ENCODE results near the gene HNRNPUL1.
"Not testable (repeated sequence)": the region's sequence is repeated elsewhere in the genome, so short reads cannot be mapped to it uniquely, and the experiment has no call there.

Gene HNRNPUL1

DNA sequence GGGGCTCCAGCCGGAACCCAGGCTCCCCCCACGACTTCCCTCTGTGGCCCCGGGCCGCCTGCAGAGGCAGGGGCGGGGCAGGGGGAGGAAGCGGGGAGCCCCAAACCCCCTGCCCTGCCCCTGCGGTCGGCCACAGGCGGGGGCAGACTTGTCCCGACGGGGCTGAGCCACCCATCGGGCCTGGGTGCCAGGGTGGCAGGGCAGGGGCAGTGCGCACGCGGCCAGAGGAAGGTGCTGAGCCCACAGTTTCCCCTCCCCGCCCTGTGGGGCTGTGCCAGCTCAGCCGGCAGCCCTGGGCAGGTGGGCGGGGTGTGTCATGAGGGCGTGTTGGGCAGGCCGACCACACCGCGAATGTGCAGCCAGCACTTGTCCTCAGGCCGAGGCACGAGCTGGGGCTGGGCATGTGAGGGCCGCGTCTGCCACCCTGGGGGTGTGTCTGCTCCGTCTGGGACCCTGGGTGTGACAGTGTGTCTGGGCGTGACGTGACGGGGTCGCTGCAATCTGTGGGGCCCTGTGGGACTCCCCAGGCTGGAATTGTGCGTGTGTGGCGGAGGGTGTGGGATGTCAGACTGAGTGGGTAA lies 63.5 kb downstream of the HNRNPUL1 start:
- DNase-seq, result no peak

DNA sequence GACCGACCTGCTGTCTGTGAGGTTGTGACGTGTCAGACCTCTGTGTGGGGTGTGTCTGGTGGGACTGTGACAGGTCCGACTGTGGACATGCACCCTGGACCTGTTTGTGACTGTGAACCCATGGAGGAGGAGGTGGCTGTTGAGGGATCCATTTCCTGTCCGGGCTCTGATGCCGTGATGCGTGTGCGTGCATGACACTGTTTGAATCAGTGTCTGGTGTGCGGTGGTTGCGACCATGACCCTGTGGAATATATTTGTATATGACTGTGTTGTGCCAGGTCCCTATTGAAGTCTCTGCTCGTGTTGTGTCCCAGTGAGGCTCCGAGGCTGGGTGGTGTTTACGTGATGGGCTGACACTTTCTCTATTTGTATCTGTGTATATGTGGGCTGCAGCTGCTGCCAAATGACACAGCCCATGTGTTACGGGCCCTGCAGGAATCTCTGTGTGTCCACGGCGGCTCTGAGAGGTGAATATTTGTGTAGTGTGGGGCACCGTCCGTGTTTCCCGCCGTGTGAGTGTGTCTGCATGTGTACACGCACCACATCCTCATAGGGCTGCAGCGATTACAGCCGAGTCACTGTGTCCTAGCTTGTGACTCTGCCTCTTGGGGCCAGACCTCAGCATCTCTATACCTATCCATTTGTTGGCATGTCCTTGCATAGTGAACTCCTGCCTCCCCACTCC lies 64.1 kb downstream of the HNRNPUL1 start:
- no peak for DNase-seq

DNA sequence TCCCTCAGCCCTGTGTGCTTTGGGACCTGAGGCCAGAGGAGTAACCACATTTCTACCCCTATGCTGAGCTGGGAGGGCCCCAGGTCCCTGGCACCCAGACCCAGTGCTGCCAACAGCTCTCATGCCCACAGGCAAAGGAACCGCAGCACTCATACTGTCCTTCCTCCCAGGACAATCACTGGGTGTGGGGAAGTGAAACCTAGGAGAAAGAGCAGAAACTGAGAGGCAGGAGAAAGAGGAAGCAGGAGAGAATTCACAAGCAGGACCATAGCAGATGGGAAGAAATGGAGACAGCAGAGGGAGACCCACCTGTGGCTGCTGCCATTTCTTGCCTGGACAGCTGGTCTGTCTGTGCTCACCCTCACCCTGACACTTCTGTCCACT lies 64.7 kb downstream of the HNRNPUL1 start:
- DNase-seq, result no peak

DNA sequence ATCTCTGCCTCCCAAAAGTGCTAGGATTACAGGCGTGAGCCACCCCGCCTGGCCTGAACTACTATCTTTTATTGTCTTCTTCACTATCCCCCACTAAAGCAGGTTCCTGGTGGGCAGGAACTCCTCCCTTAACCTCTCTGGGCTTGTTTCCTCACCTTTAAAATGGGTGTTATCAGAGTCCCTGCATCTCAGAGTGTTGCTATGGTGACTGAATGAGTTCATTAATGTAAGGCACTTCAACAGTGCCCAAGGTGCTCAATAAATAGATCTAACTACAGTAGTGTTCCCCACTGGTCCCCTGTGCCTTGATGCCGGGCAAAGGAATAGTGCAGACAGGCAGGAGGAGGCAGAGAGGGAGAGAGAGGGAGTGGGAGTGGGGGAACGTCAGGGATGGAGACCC lies 66.3 kb downstream of the HNRNPUL1 start:
- DNase-seq, result no peak

DNA sequence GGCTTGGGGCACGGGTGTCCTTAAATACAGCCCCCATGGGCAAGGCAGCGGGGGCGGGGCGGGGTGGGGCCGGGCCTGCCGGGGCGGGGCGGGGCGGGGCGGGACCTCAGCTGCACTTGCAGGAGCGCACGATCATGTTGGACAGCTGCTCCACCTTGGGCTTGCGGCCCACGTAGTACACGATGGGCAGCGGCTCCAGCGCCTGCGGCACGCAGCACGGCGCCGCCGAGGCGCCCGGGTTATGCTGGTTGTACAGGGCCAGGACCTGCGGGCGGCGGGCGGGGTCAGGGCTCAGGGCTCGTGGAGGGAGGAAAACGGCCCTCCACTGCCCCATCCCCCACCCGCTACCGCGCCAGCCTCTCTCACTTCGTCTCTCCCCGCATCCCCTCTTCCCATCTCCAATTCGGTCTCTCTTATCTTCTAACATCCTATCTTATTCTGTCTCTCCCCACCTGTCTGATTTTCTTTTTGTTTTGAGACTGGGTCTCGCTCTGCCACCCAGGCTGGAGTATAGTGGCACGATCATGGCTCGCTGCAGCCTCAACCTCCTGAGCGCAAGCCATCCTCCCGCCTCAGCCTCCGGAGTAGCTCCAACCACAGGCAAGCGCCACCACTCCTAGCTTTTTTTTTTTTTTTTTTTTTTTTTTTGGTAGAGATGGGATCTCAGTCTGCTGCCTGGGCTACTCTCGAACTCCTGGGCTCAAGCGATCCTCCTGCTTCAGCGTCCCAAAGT lies 66.9 kb downstream of the HNRNPUL1 start:
- DNase-seq, result no peak

DNA sequence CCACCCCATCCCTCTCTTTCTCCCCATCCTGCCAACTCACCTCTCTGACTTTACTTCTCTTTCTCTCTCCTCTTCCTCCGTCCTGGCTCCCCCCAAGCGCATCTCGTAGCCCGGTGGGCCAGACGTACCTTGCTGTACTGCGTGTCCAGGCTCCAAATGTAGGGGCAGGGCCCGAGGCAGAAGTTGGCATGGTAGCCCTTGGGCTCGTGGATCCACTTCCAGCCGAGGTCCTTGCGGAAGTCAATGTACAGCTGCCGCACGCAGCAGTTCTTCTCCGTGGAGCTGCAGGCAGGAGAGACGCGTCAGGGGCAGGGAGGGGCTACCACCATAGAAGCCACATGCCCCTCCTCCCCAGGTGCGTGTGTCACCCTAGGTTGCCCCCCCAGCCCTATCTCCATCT lies 67.8 kb downstream of the HNRNPUL1 start:
- DNase-seq, result no peak

DNA sequence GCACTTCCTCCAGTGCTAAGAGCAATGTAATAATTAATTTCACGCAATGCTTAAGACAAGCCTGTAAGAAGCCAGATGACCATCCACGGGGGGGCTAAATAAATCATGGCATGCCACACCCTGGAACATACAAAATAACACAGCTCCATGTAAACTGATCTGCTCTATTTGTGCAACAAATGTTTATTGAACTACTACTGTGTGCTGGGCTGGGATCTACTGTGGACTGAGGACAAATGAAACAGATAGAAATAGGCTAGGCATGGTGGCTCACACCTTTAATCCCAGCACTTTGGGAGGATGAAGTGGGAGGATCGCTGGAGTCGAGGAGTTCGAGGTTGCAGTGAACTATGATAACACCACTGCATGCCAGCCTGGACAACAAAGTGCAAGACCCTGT lies 68.3 kb downstream of the HNRNPUL1 start:
- no peak for DNase-seq

DNA sequence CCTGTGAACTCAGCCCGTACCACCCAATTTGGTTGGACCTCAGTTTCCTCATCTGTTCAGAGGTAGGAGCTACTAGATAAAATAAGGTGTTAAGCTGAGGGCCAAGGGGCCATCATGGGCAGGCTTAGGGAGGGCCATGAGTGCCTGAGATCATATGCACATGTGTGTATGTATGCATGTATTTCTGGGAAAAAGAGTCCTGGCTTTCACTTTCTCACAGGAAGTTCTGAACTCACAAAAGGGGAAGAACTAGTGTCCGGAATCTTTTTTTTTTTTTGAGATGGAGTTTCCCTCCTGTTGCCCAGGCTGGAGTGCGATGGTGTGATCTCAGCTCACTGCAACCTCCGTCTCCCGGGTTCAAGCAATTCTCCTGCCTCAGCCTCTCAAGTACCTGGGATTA lies 70.6 kb downstream of the HNRNPUL1 start:
- no peak for DNase-seq

DNA sequence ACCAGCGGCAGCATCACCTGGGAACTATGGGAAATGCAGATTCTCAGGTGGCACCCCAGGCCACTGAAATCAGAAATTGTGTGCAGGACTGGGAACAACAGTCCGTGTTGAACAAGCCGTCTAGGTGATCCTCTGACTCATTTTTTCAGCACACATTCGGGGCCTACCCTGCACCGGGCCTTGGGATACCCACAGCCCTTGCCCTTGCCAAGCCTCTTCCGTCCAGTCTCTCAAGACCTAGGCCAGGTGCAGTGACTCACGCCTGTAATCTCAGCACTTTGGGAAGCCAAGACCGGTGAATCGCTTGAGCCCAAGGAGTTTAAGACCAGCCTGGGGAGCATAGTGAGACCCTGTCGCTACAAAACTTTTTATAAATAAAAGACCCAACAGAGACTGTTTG lies 71.3 kb downstream of the HNRNPUL1 start:
- DNase-seq, result no peak

DNA sequence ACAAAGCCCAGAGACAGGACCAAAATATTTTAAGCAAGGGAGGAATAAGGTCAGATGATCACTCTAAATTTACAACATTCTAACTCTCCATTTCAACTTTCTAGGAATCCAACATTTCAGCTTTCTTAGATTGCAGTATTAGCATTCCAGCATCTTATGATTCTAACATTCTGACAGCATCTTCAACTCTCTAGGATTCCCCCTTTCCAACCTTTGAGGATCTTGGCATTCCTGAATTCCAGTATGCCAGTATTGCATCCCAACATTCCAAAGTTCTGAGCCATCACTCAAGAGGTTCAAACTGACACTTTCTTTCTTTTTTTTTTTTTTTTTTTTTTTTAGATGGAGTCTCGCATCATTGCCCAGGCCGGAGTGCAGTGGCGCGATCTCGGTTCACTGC lies 75.8 kb downstream of the HNRNPUL1 start:
- DNase-seq, result no peak

DNA sequence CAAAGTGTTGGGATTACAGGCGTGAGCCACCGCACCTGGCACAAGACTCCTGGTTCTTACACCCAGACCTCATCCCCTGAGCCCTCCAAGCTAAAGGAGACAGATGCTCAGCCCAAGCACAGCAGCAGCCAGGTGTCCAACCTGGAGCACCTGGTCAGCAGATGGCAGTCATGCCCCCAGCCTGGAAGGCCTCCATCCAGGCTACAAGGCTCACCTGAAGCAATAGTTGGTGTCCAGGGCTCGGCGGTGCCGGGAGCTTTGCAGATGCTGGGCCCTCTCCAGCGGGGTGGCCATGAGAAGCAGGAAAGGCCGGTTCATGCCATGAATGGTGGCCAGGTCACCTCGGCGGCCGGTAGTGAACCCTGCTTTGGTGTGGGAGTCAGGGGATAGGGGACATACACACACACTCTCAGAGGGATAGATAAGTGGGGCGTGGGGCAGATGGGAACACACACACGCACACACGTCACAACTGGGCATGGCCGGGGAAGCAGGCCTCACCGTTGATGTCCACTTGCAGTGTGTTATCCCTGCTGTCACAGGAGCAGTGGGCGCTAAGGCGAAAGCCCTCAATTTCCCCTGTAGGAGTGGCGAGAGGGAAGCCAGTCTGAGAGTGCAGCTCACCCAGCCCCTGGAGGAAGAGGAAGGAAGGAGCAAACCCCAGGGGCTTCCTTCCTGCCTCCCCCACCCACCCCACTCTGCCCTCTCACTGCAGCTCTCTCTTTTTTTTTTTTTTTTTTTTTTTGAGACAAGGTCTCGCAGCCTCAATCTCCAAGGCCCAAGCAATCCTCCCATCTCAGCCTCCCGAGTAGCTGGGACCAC lies 77.7 kb downstream of the HNRNPUL1 start:
- DNase-seq, result no peak

DNA sequence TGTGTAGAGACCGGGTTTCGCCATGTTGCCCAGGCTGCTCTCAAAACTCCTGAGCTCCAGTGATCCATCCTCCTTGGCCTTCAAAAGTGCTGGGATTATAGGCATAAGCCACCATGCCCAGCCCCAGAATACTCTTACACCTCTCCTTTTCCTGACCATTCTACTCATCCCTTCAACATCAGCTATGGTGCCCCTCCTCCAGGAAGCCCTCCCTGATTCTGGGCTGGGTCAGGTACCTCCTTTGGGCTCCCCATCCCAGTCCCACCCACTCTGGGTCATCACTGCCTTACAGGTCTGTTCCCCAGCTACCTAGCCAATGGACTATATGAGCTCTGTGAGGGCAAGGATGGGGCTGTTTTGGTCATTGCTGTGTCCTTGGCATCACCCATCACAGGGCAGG lies 80.0 kb downstream of the HNRNPUL1 start:
- no peak for DNase-seq

DNA sequence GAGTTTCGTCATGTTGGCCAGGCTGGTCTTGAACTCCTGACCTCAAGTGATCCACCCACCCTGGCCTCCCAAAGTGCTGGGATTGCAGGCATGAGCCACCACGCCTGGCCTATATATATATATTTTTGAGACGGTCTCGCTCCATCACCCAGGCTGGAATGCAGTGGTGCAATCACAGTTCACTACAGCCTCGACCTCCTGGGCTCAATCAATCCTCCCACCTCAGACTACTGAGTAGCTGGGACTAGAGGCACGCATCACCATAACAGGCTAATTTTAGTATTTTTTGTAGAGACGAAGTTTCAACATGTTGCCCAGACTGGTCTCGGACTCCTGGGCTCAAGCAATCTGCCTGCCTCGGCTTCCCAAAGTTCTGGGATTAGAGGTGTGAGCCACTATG lies 82.7 kb downstream of the HNRNPUL1 start:
- DNase-seq, result not testable (repeated sequence)

DNA sequence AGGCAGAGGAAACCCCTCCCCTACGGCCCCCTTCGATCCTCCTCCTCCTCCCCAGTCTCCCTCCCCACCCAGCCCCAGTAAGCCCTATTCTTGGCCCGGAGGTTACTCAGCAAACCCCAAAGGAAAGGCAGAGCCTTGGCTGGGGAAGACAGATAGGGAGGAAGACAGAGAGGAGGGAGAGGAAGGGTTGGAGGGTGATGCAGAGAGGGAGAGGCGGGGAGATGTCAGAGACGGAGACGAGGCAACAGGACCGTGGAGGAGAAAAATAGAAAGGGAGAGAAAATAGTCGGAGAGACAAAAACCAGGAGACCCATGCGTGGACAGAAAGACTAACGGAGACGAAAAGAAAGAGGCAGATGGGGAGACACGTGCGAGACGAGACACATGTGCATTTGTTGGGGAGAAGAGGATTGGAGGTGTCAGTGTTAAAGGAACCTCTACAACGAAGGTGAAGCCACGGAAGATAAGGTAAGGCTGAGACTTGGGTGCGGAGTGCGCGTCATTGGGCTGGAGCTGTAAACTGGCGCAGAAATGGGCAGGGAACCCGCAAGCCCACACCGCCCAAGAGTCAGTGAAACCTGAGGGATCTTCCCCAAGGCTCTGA lies 86.7 kb downstream of the HNRNPUL1 start:
- DNase-seq, result no peak

DNA sequence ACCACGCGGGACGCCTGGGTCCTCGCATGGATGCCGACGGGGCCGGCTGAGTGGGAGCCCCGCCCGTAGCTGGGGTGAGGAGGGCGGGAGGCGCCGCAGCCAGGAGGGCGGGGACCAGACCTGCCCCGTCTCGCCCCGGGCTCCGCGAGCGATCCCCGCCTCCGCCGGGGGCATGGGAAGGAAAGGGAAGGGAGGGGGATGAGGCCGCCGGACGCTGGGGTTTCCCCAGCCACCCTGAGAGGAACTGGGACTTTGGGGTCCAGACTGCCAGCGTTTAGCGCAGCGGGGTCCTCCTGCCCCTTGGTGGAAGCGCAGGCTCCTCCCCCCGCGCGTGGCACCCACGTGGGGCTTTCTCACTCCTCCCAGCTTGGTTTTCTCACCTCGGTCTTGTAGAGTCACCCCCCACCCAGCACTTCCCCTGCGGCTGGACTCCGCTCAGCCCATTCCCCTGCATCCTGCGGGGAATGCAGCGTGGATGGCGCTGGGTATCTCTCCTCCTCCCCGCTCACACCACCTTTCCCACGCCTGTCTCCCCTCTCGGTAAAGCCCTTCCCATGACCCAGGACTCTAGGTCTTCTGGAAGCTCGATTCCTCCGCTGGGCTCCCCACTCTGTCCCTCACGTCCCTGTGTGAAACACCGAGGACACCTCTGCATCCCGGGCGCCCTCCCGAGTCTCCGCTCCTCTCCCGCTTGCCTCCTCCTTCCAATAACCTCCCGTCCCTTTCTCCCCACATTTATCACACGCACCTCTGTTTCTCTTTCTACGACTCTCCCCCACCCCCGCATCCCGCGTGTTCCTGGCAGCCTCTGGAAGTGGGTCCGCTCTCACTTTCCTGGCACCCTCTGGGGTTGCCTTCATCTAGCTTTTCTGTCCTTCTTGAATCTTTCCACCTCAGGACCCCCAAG lies 87.4 kb downstream of the HNRNPUL1 start:
- no peak for DNase-seq

DNA sequence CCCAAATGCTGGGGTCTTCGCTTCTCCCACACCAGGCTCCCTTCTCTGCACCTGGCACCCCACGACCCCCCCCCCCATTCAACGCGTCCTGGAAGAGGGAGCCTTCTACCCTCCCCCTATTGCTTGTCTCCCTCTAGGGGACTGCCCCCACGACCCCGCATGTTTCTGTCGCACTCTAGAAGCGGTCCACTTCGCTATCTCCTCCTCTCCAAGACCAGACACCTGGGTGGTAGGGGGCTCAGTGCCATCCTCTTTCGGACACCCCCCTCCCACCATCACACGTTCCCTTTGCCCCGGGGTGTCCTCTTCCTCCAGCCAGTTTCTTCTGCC lies 88.1 kb downstream of the HNRNPUL1 start:
- DNase-seq, result no peak

DNA sequence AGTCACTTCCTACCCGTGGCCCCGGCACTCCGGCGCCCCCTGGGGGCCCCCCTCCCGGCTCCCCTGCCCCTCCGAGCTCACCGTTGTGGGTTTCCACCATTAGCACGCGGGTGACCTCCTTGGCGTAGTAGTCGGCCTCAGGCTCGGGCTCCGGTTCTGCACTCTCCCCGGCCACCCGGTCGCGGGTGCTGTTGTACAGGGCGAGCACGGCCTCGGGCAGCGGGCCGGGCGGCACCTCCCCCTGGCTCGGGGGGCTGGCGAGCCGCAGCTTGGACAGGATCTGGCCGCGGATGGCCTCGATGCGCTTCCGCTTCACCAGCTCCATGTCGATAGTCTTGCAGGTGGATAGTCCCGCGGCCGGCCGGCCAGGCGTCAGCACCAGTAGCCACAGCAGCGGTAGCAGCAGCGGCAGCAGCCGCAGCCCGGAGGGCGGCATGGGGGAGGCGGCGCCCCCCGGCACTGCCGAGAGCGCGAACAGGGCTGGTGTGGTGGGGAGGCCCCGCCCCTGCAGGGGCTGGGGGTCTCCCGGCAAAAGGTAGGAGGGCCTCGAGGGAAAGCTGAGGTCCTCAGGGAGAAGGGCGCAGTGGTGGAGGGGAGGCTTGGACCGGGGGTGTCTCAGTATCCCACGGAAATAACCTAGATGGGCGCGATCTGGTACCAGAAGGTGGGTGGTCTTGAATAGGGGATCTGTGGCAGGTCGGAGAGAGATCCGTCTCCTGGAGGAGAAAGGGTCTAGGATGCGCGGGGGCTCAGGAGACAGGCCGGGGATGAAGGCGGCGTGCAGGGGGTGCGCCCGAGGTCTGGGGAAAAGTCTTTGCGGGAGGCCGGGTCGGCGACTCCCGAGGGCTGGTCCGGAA lies 88.7 kb downstream of the HNRNPUL1 start:
- DNase-seq, result no peak

DNA sequence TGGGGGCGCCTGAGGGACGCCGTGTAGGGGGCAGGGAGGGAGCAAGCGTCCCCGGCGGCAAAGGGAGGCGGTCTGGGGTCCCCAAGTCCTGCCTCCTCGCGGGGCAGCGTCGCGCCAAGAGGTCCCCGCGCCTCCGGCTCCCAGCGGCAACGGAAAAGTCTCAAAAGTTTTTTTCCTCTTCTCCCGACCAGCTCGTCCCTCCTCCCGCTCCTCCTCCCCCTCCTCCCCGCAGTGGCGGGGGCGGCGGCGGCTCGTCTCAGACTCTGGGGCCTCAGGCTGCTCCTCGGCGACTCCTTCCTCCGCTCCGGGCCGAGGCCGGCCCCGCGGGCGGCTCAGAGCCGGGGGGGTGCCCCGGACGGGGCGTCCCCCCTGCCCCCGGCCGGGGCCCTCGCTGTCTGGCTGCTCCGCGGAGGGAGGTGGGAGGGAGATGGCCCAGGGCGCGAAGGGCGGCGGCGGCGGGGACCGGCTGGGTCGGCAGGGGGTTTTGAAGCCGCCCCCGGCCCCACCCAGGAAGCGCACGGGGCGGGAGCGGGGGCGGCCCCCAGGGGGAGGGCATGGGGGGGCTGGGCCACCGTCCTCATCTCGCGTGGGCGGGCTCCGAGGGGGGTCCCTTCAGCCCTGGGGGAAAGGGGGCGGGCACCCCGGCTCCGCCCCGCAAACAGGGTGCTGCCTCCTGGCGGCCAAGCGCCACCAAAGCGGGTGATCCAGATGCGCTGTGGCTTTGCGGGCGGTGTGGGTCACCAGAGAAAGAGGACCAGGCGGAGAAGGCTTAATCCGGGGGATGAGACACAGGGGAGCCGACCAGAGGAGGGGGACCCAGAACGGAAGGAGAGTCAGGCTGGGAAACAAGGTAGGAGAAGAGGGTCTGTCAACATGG lies 89.5 kb downstream of the HNRNPUL1 start, which contains the start of gene TGFB1:
TSS of gene TGFB1 (minus strand) at position 457 of the 877 bp plus-strand sequence. CDS start 878 bp downstream, outside the sequence.
- DNase-seq, result peak; percentile 20

DNA sequence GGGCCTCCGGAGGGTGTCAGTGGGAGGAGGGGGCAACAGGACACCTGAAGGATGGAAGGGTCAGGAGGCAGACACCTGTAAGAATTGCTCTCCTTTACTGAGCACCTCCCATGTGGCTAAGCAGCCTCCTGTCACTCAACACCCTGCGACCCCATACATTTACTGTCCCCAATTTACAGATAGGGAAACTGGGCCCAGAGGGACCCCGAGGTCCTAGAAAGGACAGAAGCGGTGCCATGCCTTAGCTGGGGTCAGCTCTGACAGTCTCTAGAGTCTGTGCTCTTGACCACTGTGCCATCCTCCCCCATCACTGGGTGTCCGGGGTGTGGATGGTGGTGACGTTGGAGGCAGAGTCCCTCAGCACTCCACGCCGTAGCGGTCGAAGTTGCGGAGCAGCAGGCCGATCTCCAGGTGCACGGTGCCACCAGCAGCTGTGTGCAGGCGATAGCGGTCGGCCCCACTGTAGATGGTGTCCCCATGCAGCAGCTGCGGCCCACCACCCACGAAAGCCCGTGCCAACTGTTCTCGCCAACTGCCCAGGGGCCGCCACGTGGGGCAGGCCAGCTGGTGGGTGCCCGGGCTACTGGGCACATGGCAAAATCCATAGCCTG lies 90.3 kb downstream of the HNRNPUL1 start:
- DNase-seq, result no peak

DNA sequence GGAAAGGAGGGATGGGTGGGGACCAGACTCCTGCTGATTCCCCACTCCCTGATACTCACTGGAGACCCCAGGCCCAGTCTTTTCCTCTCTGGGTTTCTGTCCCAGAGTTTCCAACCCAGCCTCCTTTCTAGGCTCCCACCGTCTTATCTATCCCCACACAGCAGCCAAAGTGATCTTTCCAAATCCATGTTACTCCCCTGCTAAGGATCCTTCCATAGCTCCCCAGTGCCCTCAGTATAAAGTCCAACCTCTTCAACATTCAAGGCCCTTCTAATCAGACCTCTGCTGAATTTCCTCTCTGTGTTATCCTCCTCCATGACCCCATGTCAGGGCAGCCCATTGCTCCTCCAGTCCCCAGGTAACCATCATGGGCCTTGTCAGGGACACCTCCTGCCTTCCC lies 90.9 kb downstream of the HNRNPUL1 start:
- DNase-seq, result no peak

All from SHP77 treated with DMSO at 0.1 percent for 48 hours (cell line).